AG04449 (cell line): Measurements from ENCODE around the gene LAMP1.

Experiments
- CTCF ChIA-PET: fragments of 350-600 bp; formaldehyde crosslinking; extraction: SDS; loops from one replicate; lab custom pipeline; 2021; ENCODE audit warnings: antibody characterized with exemption; lab: Yijun Ruan, JAX
- POLR2A ChIA-PET: fragments of 400-600, 350-600 bp; formaldehyde crosslinking; extraction: SDS; loops from one replicate; lab custom pipeline; 2020; ENCODE audit warnings: antibody characterized with exemption, inconsistent platforms; lab: Yijun Ruan, JAX
- DNase-seq: peaks from one replicate; pipeline ENCODE4 v3.0.0-alpha.2; 2010; ENCODE audit warnings: low read depth, low spot score
- H3K4me3 ChIP-seq: 2 replicates; pipeline ENCODE4 v1.5.1; 2011; ENCODE audit warnings: low read depth, mild to moderate bottlenecking, control low read depth, low read length
- CTCF ChIP-seq: IDR thresholded peaks from one replicate; pipeline ENCODE4 v1.5.1; 2011; ENCODE audit warnings: mild to moderate bottlenecking, moderate library complexity, low read length, control low read depth, inconsistent platforms; ENCODE audit not compliant: insufficient read depth; ENCODE audit errors: missing control alignments

Gene LAMP1

GRCh38 chr13:113328851-113329250 lies 31.8 kb downstream of the LAMP1 start:
- CTCF ChIA-PET = no interaction called here
- POLR2A ChIA-PET = no interaction called here
- H3K4me3 ChIP-seq = no peak overlapping the region
- no peak for DNase-seq
- TF ChIP-seq CTCF = no peak

GRCh38 chr13:113329656-113330312 lies 32.7 kb downstream of the LAMP1 start:
- DNase-seq = no peak
- ChIA-PET POLR2A (interaction anchor here (0.6 kb wide), 1 partner anchor 13 kb away, joined by 3 read pairs; no protein-coding TSS in a partner anchor), CTCF (no interaction called here)

GRCh38 chr13:113332615-113333014 lies 35.6 kb downstream of the LAMP1 start:
- H3K4me3 ChIP-seq = no peak overlapping the region
- no peak for TF ChIP-seq CTCF
- ChIA-PET CTCF (interaction anchor here (0.6 to 0.7 kb wide), 2 partner anchors 20 to 61 kb away, joined by 3 read pairs; no protein-coding TSS in a partner anchor), POLR2A (no interaction called here)
- DNase-seq = no peak

More at GRCh38 chr13:113329656-113330312, 32.7 kb downstream of the LAMP1 start:
- H3K4me3 ChIP-seq = no peak overlapping the region
- no peak for TF ChIP-seq CTCF

- H3K4me3 ChIP-seq = no peak overlapping the region
- ChIA-PET CTCF (interaction anchor here (0.7 kb wide), 1 partner anchor 61 kb away, joined by 3 read pairs; no protein-coding TSS in a partner anchor), POLR2A (no interaction called here)
- no peak for TF ChIP-seq CTCF
- no peak for DNase-seq
Measured at GRCh38 chr13:113333076-113333475, 36.0 kb downstream of the LAMP1 start.

- POLR2A ChIA-PET = no interaction called here
- no peak overlapping the region for H3K4me3 ChIP-seq
- CTCF ChIA-PET = no interaction called here
- no peak for TF ChIP-seq CTCF
- DNase-seq = no peak
Measured at GRCh38 chr13:113337556-113337955, 40.5 kb downstream of the LAMP1 start.

GRCh38 chr13:113337976-113338375 lies 40.9 kb downstream of the LAMP1 start:
- DNase-seq = no peak
- no peak for TF ChIP-seq CTCF
- POLR2A ChIA-PET = no interaction called here

More at GRCh38 chr13:113337976-113338375, 40.9 kb downstream of the LAMP1 start:
- H3K4me3 ChIP-seq = no peak overlapping the region
- CTCF ChIA-PET = no interaction called here
